ENCODE results near the gene TNS3. TPM values are rescaled to one million over a fixed set of nuclear protein-coding genes. Genes with fewer than 3 reads are reported as not detected.
A peak's percentile ranks its signal among the peaks of the same experiment; 100 is the strongest.
"Not testable (repeated sequence)": the region's sequence is repeated elsewhere in the genome, so short reads cannot be mapped to it uniquely, and the experiment has no call there.

TNS3 gene
- total RNA-seq, 1 experiment from 2014 or later = 143 TPM

DNA sequence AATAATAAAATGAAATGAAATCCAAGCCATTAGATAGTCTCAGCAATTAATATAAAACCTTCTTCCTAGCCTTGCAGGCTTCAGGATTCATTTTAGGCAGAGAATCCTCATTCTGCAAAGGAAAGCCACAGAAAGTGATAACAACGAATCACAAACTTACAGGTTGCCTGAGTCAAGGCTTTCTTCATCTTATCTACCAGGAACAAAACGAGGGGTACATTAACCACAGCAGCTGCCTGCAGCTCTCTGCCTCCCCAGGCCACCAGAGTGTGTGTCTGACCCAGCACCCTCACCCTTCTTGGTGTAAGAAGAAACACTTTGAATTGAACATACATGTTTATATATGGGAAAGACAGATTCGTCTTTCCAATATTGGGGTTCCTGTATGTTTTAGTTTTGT lies 12.5 kb upstream of the TNS3 start:
- no TSS peak for BruUV-seq (replicated peaks)
- peaks cover 27% of the 10 kb centered on the region; the same call in 1 of the 2 replicates for H3K9me3 ChIP-seq (ENCODE audit: insufficient read depth, low read depth)
- no peaks in the 10 kb centered on the region for H4K20me1 ChIP-seq (ENCODE audit: insufficient read depth)
- H3K27me3 ChIP-seq (ENCODE audit: insufficient read depth, low read depth) = no peaks in the 10 kb centered on the region
- TF ChIP-seq, protein P1, sequence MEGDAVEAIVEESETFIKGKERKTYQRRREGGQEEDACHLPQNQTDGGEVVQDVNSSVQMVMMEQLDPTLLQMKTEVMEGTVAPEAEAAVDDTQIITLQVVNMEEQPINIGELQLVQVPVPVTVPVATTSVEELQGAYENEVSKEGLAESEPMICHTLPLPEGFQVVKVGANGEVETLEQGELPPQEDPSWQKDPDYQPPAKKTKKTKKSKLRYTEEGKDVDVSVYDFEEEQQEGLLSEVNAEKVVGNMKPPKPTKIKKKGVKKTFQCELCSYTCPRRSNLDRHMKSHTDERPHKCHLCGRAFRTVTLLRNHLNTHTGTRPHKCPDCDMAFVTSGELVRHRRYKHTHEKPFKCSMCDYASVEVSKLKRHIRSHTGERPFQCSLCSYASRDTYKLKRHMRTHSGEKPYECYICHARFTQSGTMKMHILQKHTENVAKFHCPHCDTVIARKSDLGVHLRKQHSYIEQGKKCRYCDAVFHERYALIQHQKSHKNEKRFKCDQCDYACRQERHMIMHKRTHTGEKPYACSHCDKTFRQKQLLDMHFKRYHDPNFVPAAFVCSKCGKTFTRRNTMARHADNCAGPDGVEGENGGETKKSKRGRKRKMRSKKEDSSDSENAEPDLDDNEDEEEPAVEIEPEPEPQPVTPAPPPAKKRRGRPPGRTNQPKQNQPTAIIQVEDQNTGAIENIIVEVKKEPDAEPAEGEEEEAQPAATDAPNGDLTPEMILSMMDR (conservative IDR thresholded peaks at IDR 0.05) = no peak
- TF ChIP-seq EZH2 (IDR thresholded peaks at IDR 0.05; ENCODE audit: low read depth) = no peak
- CTCF ChIA-PET = no interaction called here
- no peak overlapping the region for H3K4me2 ChIP-seq
- no peak overlapping the region for H3K4me3 ChIP-seq
- H3F3A ChIP-seq (ENCODE audit: insufficient read depth, low read depth) = peaks cover 34% of the 10 kb centered on the region
- H3K79me2 ChIP-seq (ENCODE audit: low read depth) = no peaks in the 10 kb centered on the region
- H2AFZ ChIP-seq = no peak overlapping the region
- peaks cover 4% of the 10 kb centered on the region; the same call in 1 of the 2 replicates for H3K36me3 ChIP-seq (ENCODE audit: low read depth)
- no peak overlapping the region for H3K27ac ChIP-seq
- peaks cover 45% of the 10 kb centered on the region for H3K4me1 ChIP-seq (replicated peaks; ENCODE audit: insufficient read depth)
- intact Hi-C loops (cut with micrococcal nuclease; ENCODE audit: unreplicated experiment) = no loop called here
- DNase-seq = no peak
- no peaks in the 10 kb centered on the region for H3K9me2 ChIP-seq (ENCODE audit: insufficient read depth)
- POLR2A ChIA-PET (ENCODE audit: unreplicated experiment) = no interaction called here

DNA sequence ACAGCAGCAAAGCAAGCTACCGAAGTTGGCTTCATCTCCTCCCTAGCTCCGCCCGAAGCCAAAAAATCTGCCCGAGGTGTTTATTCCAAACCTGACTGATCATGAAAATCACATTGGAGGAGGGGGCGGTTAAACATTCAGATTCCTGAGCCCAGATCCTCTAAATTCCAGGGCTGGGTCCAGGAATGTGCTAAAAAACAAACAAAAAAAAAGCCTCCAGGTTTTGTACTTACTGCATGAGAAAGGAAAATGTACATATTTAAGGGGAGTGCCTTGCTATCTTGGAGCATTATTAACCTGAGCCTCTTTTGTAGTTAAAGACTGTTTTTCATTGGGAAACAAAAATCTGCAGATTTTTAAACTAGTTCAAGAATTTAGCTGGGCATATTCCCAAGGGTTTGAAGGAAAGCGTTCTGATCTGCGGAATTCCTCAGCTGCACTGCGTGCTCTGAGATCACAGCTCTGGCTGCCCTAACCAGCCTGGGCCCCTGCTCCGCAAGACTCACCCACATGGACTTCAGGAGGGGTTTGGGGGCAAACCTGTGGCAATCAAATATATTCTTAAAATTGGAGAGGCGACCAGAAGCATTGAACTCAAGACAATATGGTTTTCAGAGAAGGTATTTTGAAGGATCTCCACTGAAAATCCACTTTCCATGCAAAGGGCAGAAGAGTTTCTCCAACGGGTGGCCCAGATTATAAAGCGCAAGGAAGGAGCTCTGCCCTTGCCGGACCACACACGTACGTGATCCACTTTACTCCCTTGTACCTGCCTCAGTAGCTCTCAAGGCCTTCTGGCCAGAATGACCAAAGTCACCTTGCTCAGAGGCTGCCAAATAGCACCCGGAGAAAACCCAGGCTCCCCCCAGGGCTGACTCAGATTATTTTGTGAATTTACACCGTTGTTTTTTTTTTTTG lies 10.0 kb upstream of the TNS3 start:
- no peaks in the 10 kb centered on the region for H3K36me3 ChIP-seq (ENCODE audit: low read depth)
- no peaks in the 10 kb centered on the region for H3K79me2 ChIP-seq (ENCODE audit: low read depth)
- peak overlapping the region; percentile 79 for H3K27ac ChIP-seq
- H3K9me3 ChIP-seq (ENCODE audit: insufficient read depth, low read depth) = peaks cover 11% of the 10 kb centered on the region; the same call in 1 of the 2 replicates
- H3K4me1 ChIP-seq (replicated peaks; ENCODE audit: insufficient read depth) = peaks cover 59% of the 10 kb centered on the region
- 0 out of 2 replicates have a peak overlapping the region, but pooled peaks have one; percentile 6 for H3K4me3 ChIP-seq
- no peaks in the 10 kb centered on the region for H3K9me2 ChIP-seq (ENCODE audit: insufficient read depth)
- DNase-seq = peak; percentile 75 to 89
- H2AFZ ChIP-seq = no peak overlapping the region; the same call in 1 of the 2 replicates
- no TSS peak for BruUV-seq (replicated peaks)
- peaks cover 50% of the 10 kb centered on the region for H3F3A ChIP-seq (ENCODE audit: insufficient read depth, low read depth)
- no peaks in the 10 kb centered on the region for H4K20me1 ChIP-seq (ENCODE audit: insufficient read depth)
- ChIA-PET POLR2A (ENCODE audit: unreplicated experiment) (interaction anchor here (0.6 to 0.9 kb wide), 2 partner anchors 9 to 191 kb away, joined by 6 to 10 read pairs; no protein-coding TSS in a partner anchor), CTCF (interaction anchor here (0.6 to 1.1 kb wide), 3 partner anchors 18 to 1456 kb away, joined by 3 to 4 read pairs (median 3); no protein-coding TSS in a partner anchor)
- H3K4me2 ChIP-seq = peak overlapping the region; percentile 59
- no peaks in the 10 kb centered on the region for H3K27me3 ChIP-seq (ENCODE audit: insufficient read depth, low read depth)
- no peak for TF ChIP-seq EZH2 (IDR thresholded peaks at IDR 0.05; ENCODE audit: low read depth)
- TF ChIP-seq, protein P1 (conservative IDR thresholded peaks at IDR 0.05) = no peak
- intact Hi-C loops (cut with micrococcal nuclease; ENCODE audit: unreplicated experiment) = loop anchor here (1.0 kb wide), 1 partner anchor 9 kb away; no protein-coding TSS in a partner anchor

DNA sequence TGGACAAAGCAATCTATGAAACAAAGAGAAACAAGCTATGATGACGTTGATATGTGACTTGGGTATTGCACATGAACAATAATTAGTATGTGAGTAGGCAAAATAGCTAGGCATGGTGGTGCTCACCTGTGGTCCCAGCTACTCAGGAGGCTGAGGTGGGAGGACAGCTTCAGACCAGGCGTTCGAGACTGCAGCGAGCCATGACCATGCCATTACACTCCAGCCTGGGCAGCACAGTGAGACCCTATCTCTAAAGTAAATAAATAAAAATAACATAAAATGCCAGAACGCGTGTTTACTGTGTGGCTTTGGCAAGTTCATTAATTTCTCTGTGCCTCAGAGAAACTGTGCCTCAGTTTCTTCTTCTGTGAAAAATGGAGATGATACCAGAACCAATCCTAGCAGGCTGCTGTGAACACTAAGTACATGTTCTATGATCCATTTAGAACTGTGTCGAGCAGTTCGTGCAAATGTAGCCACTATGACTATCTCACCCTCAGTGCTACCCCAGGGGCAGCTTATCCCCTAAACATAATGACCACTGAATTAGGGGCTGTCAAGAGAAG lies 9.3 kb upstream of the TNS3 start:
- BruUV-seq (replicated peaks) = no TSS peak
- Histone ChIP-seq H2AFZ (no peak overlapping the region), H3K36me3 (ENCODE audit: low read depth) (no peaks in the 10 kb centered on the region), H3K4me1 (replicated peaks; ENCODE audit: insufficient read depth) (peaks cover 66% of the 10 kb centered on the region), H3F3A (ENCODE audit: insufficient read depth, low read depth) (peaks cover 56% of the 10 kb centered on the region), H3K27ac (peak overlapping the region; percentile 79), H3K27me3 (ENCODE audit: insufficient read depth, low read depth) (no peaks in the 10 kb centered on the region), H3K4me2 (peak overlapping the region; percentile 59), H3K9me3 (ENCODE audit: insufficient read depth, low read depth) (peaks cover 3% of the 10 kb centered on the region; the same call in 1 of the 2 replicates), H3K4me3 (no peak overlapping the region), H3K9me2 (ENCODE audit: insufficient read depth) (no peaks in the 10 kb centered on the region), H4K20me1 (ENCODE audit: insufficient read depth) (no peaks in the 10 kb centered on the region), H3K79me2 (ENCODE audit: low read depth) (no peaks in the 10 kb centered on the region)
- intact Hi-C loops (cut with micrococcal nuclease; ENCODE audit: unreplicated experiment) = loop anchor here (1.0 kb wide), 1 partner anchor 10 kb away; no protein-coding TSS in a partner anchor
- CTCF ChIA-PET = interaction anchor here (0.6 to 1.1 kb wide), 3 partner anchors 17 to 1455 kb away, joined by 3 to 4 read pairs (median 3); no protein-coding TSS in a partner anchor
- POLR2A ChIA-PET (ENCODE audit: unreplicated experiment) = interaction anchor here (0.9 kb wide), 1 partner anchor 10 kb away, joined by 10 read pairs; no protein-coding TSS in a partner anchor
- no peak for DNase-seq
- TF ChIP-seq EZH2 (IDR thresholded peaks at IDR 0.05; ENCODE audit: low read depth) = no peak
- TF ChIP-seq, protein P1 (conservative IDR thresholded peaks at IDR 0.05) = no peak

DNA sequence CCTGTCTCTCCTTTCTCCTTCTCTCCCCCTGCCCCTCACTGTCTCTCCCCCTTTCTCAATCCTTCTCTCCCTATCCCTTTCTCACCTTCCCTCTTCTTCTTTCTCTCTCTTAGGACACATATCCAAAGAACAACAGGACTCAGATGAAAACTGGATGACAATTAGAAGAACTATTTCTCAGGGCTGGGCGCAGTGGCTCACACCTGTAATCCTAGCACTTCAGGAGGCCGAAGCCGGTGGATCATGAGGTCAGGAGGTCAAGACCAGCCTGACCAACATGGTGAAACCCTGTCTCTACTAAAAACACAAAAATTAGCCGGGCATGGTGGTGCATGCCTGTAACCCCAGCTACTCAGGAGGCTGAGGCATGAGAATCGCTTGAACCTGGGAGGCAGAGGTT lies 8.3 kb upstream of the TNS3 start:
- H3K4me3 ChIP-seq; BruUV-seq (replicated peaks); H3K9me3 ChIP-seq (ENCODE audit: insufficient read depth, low read depth); H3K27me3 ChIP-seq (ENCODE audit: insufficient read depth, low read depth); H3K9me2 ChIP-seq (ENCODE audit: insufficient read depth); intact Hi-C loops (cut with micrococcal nuclease; ENCODE audit: unreplicated experiment); H4K20me1 ChIP-seq (ENCODE audit: insufficient read depth); H2AFZ ChIP-seq; H3K36me3 ChIP-seq (ENCODE audit: low read depth); H3K79me2 ChIP-seq (ENCODE audit: low read depth): not testable (repeated sequence)
- peaks cover 74% of the 10 kb centered on the region for H3K4me1 ChIP-seq (replicated peaks; ENCODE audit: insufficient read depth)
- H3K4me2 ChIP-seq = peak overlapping the region; percentile 24
- H3K27ac ChIP-seq = peak overlapping the region; percentile 79; the same call in 1 of the 2 replicates
- ChIA-PET POLR2A (ENCODE audit: unreplicated experiment) (interaction anchor here (0.5 kb wide), 1 partner anchor 196 kb away, joined by 3 read pairs; no protein-coding TSS in a partner anchor), CTCF (interaction anchor here (0.5 to 0.7 kb wide), 3 partner anchors 10 to 238 kb away, joined by 3 to 9 read pairs (median 6); no protein-coding TSS in a partner anchor)
- peaks cover 56% of the 10 kb centered on the region for H3F3A ChIP-seq (ENCODE audit: insufficient read depth, low read depth)
- peak in 1 of 2 experiments; percentile 58 for DNase-seq
